GM21737 (cell line): ENCODE measurements around the gene CAPZA1.
A peak's percentile ranks its signal among the peaks of the same experiment; 100 is the strongest.
"Not testable (repeated sequence)": the region's sequence is repeated elsewhere in the genome, so short reads cannot be mapped to it uniquely, and the experiment has no call there.

Source experiments
- ATAC-seq: cut with Tn5 transposase; IDR thresholded peaks from one replicate; pipeline ENCODE4 v1.9.1; 2021; ENCODE audit warnings: mild to moderate bottlenecking, moderate library complexity; ENCODE audit not compliant: unreplicated experiment

CAPZA1 gene

DNA sequence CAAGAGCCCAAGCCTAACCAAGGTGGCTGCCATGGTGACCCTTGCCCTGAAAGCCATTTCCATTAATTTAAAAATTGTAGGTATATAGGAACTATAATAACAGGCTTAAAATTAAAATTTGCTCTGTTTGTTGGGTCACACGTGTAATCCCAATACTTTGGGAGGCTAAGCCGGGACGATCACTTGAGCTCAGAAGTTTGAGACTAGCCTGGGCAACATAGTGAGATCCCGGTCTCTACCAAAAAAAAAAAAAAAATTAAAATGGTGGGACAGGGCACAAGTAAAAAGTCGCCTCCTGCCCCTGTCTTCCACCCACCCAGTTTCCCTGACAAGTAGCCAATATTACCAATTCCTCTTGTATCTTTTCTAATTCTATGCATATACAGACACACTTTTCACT is 6.6 kb downstream of the CAPZA1 start:
- no peak for ATAC-seq

DNA sequence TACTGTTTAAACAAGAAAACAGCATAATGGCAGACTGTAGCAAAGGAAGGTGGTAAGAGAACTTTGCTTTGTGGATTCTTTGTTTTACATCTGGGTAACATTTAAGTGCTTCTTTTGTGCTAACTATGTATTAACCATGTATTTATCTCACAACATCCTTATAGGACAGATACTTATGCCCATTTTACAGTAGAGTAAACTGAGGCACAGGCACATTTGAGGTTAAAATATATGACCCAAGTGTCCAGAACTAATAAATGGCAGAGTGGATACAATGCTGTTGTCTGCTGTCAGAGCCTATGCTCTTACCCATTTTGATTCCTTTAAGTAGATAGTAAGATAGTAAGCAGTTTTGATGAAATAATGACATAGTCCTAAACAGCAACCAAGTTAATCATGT is 7.3 kb downstream of the CAPZA1 start:
- no peak for ATAC-seq

DNA sequence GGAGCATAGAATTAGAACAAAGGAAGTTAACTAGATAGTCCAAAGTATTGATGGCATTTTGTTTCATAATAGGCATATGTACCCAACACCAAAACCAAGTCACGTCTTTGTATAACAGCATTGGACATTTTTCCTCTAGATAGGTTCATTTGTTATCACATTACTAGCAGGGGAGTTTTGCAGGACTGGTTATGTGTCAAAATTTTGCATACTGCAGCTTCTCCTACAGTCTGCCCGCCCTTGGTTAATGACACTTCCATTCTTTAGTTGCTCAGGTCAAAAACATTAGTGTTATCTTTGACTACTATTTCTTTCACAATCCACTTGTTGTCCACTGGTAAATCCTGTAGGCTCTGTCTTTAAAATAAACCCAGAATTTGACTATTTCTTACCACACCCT is 8.9 kb downstream of the CAPZA1 start:
- ATAC-seq, result no peak

DNA sequence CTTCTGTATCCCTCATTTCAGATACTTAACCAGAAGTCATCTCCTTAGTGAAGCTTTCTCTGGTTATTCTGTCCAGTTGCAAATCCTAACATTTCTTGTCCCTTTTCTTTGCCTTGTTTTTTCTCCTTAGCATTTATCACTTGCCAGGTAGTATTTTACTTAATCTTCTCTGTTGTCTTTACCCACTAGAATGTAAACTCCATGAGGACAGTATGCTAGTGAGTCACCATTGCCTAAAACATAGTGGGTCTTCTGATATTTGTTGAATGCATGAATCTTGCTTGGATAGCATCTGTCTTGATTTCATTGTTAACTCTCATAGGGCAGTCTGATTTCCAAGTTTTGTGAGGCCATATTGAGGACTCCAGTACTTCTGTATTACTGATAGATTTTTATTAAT is 9.6 kb downstream of the CAPZA1 start:
- ATAC-seq, result no peak

DNA sequence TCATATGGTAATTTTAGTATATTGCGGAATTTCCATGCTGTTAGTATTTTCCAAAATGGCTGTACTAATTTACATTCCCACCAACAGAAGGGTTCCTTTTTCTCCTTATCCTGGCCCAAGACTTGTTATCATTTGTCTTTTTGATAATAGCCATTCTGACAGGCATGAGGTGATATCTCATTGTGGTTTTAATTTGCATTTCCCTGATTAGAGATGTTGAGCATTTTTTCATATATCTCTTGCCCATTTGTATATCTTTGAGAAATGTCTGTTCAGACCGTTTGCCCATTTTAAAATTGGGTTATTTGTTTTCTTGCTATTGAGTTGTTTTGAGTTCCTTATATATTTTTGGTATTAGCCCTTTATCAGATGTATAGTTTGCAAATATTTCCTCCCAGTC is 14.0 kb downstream of the CAPZA1 start:
- ATAC-seq, result no peak

DNA sequence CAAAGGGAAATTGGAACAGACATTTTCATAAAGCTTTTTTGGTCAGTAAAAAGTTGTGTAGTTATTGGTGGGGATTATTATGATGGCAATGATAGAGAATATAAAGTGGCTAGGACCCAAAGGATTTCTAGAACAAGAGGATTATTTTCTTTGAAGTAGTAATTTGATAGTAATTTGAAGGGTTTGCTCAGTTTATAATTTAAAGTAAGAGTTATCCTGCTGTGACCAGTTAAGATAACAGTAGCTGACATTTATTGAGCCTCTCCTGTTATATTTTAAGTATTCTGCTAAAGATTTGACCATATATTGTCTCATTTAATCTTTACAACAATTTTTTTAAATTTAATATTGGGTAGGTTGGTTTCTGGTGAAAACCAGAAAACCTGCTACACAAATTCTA is 14.7 kb downstream of the CAPZA1 start:
- ATAC-seq, result no peak

DNA sequence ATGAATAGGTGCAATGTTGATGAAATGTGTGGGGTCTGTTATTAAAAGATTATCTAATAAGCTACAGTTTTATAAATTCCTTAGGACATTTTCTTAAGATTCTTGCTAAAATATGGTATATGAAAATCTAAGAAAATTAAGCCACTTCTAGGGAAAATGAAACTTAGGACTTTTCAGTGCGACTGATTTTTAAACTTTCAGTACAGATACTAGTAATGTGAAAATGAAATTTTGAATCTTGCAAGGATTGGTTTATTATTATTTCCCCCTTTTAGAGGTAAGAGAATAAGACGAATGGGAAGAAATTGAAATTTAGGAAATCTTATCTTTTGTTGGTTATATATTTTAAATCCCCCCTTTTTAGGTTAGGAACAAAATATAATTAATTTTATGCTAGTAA is 16.4 kb downstream of the CAPZA1 start:
- ATAC-seq, result no peak

DNA sequence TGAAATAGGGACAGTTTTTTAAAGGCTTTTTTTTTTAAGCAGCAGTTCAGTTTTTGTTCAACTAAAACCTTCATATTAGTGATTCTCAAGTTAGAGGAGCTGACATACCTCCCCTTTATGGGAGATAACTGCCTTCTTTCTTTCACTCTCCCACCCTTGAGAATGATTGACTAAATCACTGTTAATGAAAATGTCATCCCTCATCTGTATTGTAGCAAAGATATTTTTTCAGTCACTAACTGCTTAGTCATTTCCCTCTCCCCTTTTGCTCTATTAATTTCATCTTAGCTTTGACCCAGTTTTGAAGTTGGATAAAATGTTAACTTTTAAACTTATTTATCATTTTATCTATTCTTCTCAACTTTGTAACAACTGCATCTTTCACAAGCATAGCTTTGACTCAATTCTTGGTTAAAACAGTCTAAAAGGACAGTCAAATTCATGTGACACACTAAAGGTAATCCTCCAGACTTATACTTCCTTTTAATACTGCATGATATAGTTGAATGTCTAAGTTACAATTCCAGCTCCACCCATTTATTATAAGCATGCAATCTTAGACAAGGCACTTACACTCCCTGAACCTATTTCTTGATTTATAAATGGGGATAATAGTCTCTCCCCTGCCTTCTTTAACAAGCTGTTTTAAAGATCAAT is 17.1 kb downstream of the CAPZA1 start:
- no peak for ATAC-seq

DNA sequence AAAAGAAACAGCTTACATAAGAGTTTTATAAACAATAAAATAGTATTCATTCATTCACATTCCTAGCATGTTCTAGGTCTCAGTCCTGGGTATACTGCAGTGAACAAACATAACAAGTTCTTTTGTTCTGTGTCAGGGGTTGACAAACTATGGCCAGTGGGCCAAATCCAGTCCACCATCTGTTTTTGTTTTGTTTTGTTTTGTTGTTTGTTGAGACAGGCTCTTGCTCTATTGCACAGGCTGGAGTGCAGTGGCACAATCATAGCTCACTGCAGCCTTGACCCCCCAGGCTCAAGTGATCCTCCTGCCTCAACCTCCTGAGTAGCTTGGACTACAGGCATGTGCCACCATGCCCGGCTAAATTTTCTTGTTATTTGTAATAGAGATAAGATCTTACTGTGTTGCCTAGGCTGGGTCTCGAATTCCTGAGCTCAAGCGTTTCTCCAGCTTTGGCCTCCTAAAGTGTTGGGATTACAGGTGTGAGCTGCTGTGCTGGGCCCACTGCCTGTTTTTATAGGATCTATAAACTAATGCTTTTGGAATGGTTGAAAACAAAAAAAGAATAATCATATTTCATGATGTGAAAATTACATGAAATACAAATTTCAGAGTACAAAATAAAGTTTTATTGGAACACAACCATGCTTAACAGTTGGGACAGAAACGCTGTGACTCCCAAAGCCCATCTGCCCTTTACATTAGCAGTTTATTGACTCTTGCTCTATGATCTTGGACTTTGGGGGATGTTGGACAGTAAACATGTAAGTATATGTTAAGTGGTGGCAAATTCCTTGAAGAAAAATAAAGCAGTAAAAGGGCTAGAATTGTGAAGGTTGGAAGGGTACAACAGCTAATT is 17.9 kb downstream of the CAPZA1 start:
- ATAC-seq, result no peak

DNA sequence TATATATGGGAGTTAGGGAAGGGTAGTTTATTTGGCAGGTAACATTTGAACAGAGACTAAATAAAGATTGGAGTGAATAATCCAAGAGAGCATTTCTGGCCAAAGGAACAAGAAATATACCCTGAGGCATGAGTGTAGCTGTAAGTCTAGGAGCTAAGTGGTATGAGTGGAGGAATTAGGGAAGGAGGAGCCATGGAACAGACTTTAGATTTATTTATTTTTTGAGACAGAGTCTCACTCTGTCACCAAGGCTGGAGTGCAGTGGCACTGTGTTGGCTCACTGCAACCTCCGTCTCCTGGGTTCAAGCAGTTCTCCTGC is 18.4 kb downstream of the CAPZA1 start:
- ATAC-seq, result no peak

DNA sequence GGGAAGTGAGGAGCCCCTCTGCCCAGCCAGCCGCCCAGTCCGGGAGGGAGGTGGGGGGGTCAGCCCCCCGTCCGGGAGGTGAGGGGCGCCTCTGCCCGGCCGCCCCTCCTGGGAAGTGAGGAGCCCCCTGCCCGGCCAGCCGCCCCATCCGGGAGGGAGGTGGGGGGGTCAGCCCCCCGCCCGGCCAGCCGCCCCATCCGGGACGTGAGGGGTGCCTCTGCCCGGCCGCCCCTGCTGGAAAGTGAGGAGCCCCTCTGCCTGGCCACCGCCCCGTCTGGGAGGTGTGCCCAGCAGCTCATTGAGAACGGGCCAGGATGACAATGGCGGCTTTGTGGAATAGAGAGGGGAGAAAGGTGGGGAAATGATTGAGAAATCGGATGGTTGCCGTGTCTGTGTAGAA is 20.8 kb downstream of the CAPZA1 start:
- ATAC-seq, result not testable (repeated sequence)

DNA sequence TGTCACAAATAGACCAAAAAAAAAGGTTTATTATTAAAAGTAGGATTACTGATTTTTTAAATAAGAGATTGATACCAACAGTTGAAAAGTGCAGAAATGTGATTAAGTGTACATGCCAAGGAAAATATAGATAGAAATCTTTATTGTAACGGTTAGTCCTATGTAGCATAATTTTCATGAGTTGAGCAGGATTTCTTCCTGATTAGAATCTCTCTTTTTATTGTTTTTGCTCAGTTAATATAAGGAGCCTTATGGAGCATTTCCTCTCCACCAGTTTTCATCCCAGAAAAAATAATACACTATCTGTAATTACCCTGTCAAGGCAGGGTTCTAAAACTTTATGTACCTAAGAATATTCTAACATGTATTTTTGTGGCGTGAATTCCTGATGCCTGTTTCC is 23.4 kb downstream of the CAPZA1 start:
- ATAC-seq, result no peak

DNA sequence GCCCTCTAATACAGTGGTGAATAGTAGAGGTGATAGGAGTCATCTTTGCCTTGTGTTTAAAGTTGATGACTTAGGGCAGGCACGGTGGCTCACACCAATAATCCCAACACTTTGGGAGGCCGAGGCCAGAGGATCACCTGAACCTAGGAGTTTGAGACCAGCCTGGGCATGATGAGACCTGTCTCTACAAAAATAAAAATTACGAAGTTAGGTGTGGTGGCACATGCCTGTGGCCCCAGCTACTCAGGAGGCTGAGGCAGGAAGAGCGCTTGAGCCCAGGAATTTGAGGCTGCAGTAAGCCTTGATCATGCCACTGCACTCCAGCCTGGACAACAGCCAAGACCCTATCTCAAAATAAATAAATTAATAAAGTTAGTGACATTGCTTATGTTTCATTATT is 26.6 kb downstream of the CAPZA1 start:
- no peak for ATAC-seq

DNA sequence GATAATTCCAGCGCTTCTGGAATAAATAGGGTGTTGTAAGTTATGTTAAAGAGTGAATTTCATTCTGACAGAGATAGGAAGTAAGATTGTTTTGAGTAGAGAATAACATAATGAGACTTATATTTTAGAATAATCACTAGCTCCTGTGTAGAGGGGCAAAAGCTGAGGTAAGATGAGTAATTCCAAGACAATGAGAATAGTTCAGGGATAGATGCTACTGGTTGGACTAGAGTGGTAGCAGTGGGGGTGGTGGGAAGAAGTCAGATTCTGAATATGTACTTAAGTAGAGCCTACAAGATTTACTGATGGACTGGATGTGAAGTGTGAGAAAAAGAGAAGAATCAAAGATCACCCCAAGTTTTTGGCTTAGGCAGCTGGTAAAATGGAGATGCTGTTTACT is 31.6 kb downstream of the CAPZA1 start:
- no peak for ATAC-seq

DNA sequence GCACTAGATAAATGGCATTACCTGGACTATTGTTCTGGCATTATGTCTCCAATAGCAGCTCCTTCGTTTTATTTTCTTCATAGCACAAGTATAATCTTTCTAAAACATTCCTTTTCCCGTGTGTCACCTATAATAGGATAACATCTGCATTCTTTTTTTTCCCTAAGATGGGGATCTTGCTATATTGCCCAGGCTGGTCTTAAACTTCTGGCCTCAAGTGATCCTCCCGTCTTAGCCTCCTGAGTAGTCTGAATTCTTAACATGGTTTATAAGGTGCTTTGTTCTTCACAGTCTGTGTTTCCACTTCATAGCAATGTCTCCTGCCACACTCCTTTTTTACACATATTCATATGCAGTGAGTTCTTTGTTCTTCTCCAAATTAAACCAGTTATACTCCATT is 46.2 kb downstream of the CAPZA1 start:
- no peak for ATAC-seq

DNA sequence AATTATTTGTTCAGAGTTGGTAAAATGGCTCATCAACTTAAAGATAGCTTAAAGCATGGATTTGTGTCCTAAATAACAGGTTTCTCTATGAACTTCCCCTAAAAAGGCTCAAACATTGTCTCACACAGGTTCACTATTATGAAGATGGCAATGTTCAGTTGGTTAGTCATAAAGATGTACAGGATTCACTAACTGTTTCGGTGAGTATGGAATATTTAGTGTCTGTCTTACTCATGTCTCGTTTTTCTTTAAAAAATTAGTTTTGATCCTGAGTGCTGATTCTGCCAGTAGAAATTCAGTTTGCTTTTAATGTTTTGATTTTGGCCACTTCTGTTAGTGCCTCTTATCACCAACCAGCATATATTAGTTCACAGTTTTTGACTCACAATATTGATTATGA is 47.3 kb downstream of the CAPZA1 start:
- ATAC-seq, result no peak

DNA sequence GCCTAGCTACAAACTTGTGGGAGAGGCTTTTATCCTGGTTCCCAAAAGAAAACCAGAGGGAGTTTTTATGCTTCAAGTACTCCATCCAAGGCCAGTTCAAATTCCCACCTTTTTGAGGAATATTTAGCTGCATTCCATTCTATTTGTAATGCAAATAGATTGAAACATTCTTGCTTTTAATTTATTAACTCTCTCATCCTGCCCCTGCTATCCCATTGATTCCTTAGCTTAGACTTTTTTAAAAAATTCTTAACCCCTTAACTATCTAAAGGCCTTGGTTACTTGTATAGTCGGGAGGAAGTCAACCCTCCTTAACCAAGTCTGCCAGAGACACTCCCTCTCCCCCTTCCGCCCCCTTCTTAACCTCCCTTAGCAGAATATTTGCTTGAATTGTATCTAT is 52.4 kb downstream of the CAPZA1 start:
- no peak for ATAC-seq

DNA sequence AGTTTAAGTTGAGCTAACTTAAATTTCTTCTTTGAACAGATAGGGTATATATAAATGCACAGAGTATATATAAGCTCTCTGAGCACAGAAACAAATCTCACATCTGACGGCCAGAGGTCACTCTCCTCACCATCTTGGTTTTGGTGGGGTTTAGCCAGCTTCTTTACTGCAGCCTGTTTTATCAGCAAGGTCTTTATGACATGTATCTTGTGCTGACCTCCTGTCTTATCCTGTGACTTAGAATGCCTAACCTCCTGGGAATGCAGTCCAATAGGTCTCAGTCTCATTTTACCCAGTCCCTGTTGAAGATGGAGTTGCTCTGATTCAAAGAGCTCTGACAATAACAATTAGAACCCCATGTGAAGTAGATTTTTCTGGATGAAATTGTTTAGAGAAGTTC is 53.2 kb downstream of the CAPZA1 start:
- ATAC-seq, result no peak

DNA sequence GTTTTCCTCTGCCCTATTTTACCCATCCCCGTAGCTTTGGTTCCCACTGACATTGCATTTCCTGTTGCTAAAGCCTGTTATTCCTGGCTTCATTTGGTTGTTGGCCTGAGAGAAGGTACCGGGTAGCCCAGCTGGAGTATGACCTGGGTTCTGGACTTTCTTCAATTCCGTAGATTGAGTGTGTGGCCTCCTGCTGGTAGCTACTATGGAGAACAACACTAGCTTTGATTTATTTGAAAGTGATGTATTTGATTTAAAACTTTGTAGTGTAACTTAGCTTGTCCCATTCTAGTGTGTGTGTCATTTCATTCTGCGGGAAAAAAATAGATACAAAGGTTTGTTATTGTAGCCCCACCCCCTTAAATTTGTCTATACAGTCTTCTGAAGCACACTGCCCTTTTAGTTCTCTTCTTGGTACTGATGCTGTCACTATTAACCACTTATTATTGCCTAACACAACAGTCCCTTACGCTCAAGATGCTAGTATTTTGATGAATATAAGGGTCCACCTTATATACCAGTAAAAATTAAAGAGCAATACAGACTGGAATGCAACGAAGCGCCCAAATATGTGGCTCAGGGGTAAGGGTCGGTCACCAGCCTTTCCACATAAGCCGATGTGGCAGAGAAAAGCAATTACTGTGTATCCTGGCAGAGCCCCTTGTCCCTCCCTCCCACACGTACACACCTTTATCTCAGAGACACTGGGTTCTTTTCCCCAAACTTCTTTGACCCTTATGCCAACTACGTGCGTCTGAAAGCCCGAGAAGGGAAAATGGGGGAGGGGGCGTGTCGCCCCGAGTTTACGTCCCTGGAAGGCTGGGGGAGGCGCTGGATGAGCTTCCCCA is 54.2 kb downstream of the CAPZA1 start:
- no peak for ATAC-seq

DNA sequence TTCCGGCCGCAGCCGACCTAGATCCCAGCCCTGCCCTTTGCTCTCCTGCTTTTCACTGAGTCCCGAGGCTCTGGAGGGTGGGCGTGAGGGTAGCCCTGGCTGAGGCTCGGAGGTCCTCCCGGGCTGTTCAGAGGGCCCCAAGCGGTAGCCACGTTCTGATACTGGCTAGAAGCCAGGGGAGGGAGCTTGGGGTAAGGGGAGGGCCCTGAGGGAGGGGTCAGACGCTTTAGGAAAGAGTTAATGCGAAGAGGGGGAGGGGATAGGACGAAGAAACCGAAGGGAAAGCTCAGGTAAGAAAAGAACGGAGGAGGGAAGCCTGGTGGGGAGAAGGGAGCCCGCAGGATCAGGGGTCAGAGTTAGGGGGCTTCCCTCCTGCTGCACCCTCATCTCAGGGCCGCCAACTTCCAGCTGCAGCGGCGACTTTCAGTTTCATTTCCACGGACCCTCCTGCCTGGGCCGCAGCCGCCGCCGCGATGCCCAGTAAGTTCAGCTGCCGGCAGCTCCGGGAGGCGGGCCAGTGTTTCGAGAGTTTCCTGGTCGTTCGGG is 54.9 kb downstream of the CAPZA1 start, which contains the start of gene MOV10:
TSS of gene MOV10 (plus strand) at position 220 of the 546 bp plus-strand sequence. CDS start at position 474, 254 bp downstream.
- ATAC-seq, result peak; percentile 50

DNA sequence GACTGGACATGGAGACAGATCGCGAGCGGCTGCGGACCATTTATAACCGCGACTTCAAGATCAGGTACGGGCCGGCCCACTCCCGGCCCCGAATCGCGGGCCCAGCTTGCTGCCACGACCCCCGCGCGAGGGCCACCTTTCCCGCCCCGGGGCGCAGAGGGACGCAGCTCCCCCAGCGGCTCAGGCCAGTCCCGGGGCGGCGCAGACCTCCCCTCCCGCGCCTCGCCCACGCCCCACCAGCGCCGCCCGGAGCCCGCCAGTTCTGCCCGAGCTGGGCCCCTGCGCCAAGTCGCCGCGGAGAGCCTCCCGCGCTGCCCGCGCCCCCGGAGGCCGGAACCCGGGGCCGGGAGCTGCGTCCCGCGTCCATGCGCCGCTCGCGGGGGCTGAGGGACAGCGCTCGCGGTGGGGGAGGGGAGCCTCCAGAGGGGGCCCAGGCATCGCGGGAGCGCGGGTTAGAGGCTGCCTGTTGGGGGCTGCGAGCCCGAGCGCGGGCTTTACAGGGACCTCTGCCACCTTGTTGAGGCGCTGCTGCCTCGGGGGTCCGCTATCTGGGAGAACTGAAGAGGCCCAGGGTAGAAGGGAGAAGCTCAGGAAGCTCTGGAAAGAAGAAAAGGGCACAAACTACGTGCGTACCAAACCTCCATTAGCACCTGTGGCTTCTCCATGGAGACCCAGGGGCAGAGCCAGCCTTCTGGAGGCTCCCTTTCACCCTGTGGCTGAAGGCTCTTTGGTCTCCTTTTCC is 55.5 kb downstream of the CAPZA1 start:
- peak; percentile 33 for ATAC-seq
